Vagina (tissue), 2 donors: Measurements from ENCODE around the gene DAB2IP. TPM values are rescaled to one million over a fixed set of nuclear protein-coding genes. Genes with fewer than 3 reads are reported as not detected.

ENCODE experiments used
- DNase-seq, 2 donors: peaks; one replicate each; pipeline ENCODE4 v3.0.0-alpha.2; 2017; ENCODE audit errors: extremely low spot score in 2 of 2
- H3K27ac ChIP-seq: fragments of 200-600 bp; sonication (generic); one replicate; pipeline ENCODE4 v1.5.1; 2019
- H3K27me3 ChIP-seq: fragments of 200-600 bp; sonication (generic); one replicate; pipeline ENCODE4 v1.5.1; 2019
- H3K36me3 ChIP-seq, 2 donors: fragments of 200-600 bp; sonication (generic); one replicate each; pipeline ENCODE4 v1.5.1; 2017 to 2019
- H3K4me1 ChIP-seq: fragments of 200-600 bp; sonication (generic); one replicate; pipeline ENCODE4 v1.5.1; 2019
- H3K4me3 ChIP-seq, 2 donors: fragments of 200-600 bp; sonication (generic); 1 replicate in 1 of 2; 2 replicates in 1 of 2; pipeline ENCODE4 v1.5.1; 2016 to 2019
- H3K9me3 ChIP-seq: fragments of 200-600 bp; sonication (generic); one replicate; pipeline ENCODE4 v1.5.1; 2019
- CTCF ChIP-seq, 3 experiments: fragments of 450-650 bp in 2 of 3; fragments of 200-600 bp in 1 of 3; sonication (generic) in 1 of 3; IDR thresholded peaks; one replicate each; pipeline ENCODE4 v1.5.1; 2017 to 2019; ENCODE audit warnings: antibody characterized with exemption in 3 of 3, mild to moderate bottlenecking in 2 of 3, moderate library complexity in 2 of 3
- POLR2A ChIP-seq, 2 donors: fragments of 450-650 bp; IDR thresholded peaks; one replicate each; pipeline ENCODE4 v1.6.1; 2017; ENCODE audit warnings: antibody characterized with exemption in 2 of 2, mild to moderate bottlenecking in 2 of 2, moderate library complexity in 2 of 2
- POLR2AphosphoS5 ChIP-seq, 2 donors: sonication (generic); formaldehyde crosslinking; IDR thresholded peaks; one replicate each; pipeline ENCODE4 v1.9.0; 2017; ENCODE audit warnings: antibody characterized with exemption in 2 of 2, mild to moderate bottlenecking in 2 of 2, low read depth in 1 of 2; ENCODE audit not compliant: insufficient read depth in 1 of 2
- intact Hi-C: fragments of 100-400 bp; cut with DNase I; formaldehyde crosslinking; loops from one replicate; pipeline ENCODE4 v1.15.1; 2023
- total RNA-seq: library from RNA; depleted of rRNA; stranded (reverse); fragments of >200 nt; gene quantifications from one replicate; pipeline ENCODE4 v1.2.3, GENCODE V29; 2016

The DAB2IP gene
- total RNA-seq, 1 donor from 2014 or later = 38.8 TPM

- no peak for DNase-seq
- TF ChIP-seq POLR2A (IDR thresholded peaks at IDR 0.05) = no peak
- TF ChIP-seq POLR2AphosphoS5 (IDR thresholded peaks at IDR 0.05; ENCODE audit: insufficient read depth in 1 of 2, low read depth in 1 of 2) = no peak
- no peak for TF ChIP-seq CTCF (IDR thresholded peaks at IDR 0.05)
- H3K27me3 ChIP-seq = no peaks in the 10 kb centered on the region
- H3K9me3 ChIP-seq = no peaks in the 10 kb centered on the region
- H3K4me3 ChIP-seq = no peak overlapping the region
- intact Hi-C loops = no loop called here
- peaks cover 93% of the 10 kb centered on the region for H3K4me1 ChIP-seq
- no peaks in the 10 kb centered on the region for H3K36me3 ChIP-seq
- H3K27ac ChIP-seq = peak overlapping the region; percentile 89
Measured at GRCh38 chr9:121727295-121728020, 76.0 kb downstream of the DAB2IP start.

GRCh38 chr9:121728916-121729315 lies 77.5 kb downstream of the DAB2IP start:
- no peaks in the 10 kb centered on the region for H3K36me3 ChIP-seq
- no peaks in the 10 kb centered on the region for H3K27me3 ChIP-seq
- no peaks in the 10 kb centered on the region for H3K9me3 ChIP-seq
- H3K4me3 ChIP-seq = no peak overlapping the region
- no peak for DNase-seq
- H3K4me1 ChIP-seq = peaks cover 86% of the 10 kb centered on the region
- intact Hi-C loops = no loop called here
- no peak for TF ChIP-seq POLR2AphosphoS5 (IDR thresholded peaks at IDR 0.05; ENCODE audit: insufficient read depth in 1 of 2, low read depth in 1 of 2)
- TF ChIP-seq CTCF (IDR thresholded peaks at IDR 0.05) = no peak
- no peak for TF ChIP-seq POLR2A (IDR thresholded peaks at IDR 0.05)
- no peak overlapping the region for H3K27ac ChIP-seq

- TF ChIP-seq POLR2AphosphoS5 (IDR thresholded peaks at IDR 0.05; ENCODE audit: insufficient read depth in 1 of 2, low read depth in 1 of 2) (no peak), POLR2A (IDR thresholded peaks at IDR 0.05) (no peak), CTCF (IDR thresholded peaks at IDR 0.05) (no peak)
- Histone ChIP-seq H3K9me3 (no peaks in the 10 kb centered on the region), H3K27ac (no peak overlapping the region), H3K4me1 (peaks cover 84% of the 10 kb centered on the region), H3K36me3 (no peaks in the 10 kb centered on the region), H3K27me3 (no peaks in the 10 kb centered on the region), H3K4me3 (no peak overlapping the region)
- intact Hi-C loops = no loop called here
- no peak for DNase-seq
Measured at GRCh38 chr9:121729769-121730562, 78.5 kb downstream of the DAB2IP start.

GRCh38 chr9:121731090-121731489 lies 79.7 kb downstream of the DAB2IP start:
- H3K36me3 ChIP-seq = no peaks in the 10 kb centered on the region
- H3K27me3 ChIP-seq = no peaks in the 10 kb centered on the region
- H3K4me3 ChIP-seq = no peak overlapping the region
- intact Hi-C loops = no loop called here
- H3K9me3 ChIP-seq = no peaks in the 10 kb centered on the region
- no peak overlapping the region for H3K27ac ChIP-seq
- no peak for DNase-seq
- peaks cover 84% of the 10 kb centered on the region for H3K4me1 ChIP-seq
- TF ChIP-seq POLR2A (IDR thresholded peaks at IDR 0.05) (no peak), POLR2AphosphoS5 (IDR thresholded peaks at IDR 0.05; ENCODE audit: insufficient read depth in 1 of 2, low read depth in 1 of 2) (no peak), CTCF (IDR thresholded peaks at IDR 0.05) (no peak)

GRCh38 chr9:121731919-121732318 lies 80.5 kb downstream of the DAB2IP start:
- Histone ChIP-seq H3K36me3 (no peaks in the 10 kb centered on the region), H3K27ac (peak overlapping the region; percentile 4)
- TF ChIP-seq POLR2A (IDR thresholded peaks at IDR 0.05) (no peak), POLR2AphosphoS5 (IDR thresholded peaks at IDR 0.05; ENCODE audit: insufficient read depth in 1 of 2, low read depth in 1 of 2) (no peak), CTCF (IDR thresholded peaks at IDR 0.05) (no peak)

More at GRCh38 chr9:121731919-121732318, 80.5 kb downstream of the DAB2IP start:
- Histone ChIP-seq H3K4me3 (no peak overlapping the region), H3K4me1 (peaks cover 84% of the 10 kb centered on the region), H3K9me3 (no peaks in the 10 kb centered on the region), H3K27me3 (no peaks in the 10 kb centered on the region)
- no peak for DNase-seq
- intact Hi-C loops = no loop called here
